Loucy (cell line): ENCODE results near the gene RACGAP1.

Experiments used
- CTCF ChIP-seq: fragments of 200-600 bp; sonication (generic); conservative IDR thresholded peaks from 2 replicates; pipeline ENCODE4 v1.5.1; 2014; ENCODE audit warnings: mild to moderate bottlenecking, antibody characterized with exemption, low read length
- EZH2phosphoT487 ChIP-seq: fragments of 200-600 bp; IDR thresholded peaks from 2 replicates; pipeline ENCODE4 v1.6.1; 2018; ENCODE audit warnings: antibody characterized with exemption, mild to moderate bottlenecking, moderate library complexity, borderline replicate concordance

- TF ChIP-seq EZH2phosphoT487: no peak
- no peak for TF ChIP-seq CTCF
These were observed 46.2 kb downstream of the RACGAP1 start for GRCh38 chr12:49979016-49979586.
